SK-N-SH treated with all-trans-retinoic acid at 6 μM for 48 hours (cell line): ENCODE measurements around the gene WWC1.

Experiments
- ATAC-seq: fragments of 200-7000 bp; cut with Tn5 transposase; 3 replicates; pipeline ENCODE4 v1.9.1; 2020; ENCODE audit warnings: mild to moderate bottlenecking, moderate library complexity
- ARNTL ChIP-seq: fragments of 450-650 bp; formaldehyde crosslinking; IDR thresholded peaks from 2 replicates; pipeline ENCODE4 v1.5.0; 2020; ENCODE audit warnings: low read depth, mild to moderate bottlenecking, moderate library complexity, borderline replicate concordance
- BACH2 ChIP-seq: fragments of 250-450 bp; sonication (Bioruptor Pico); IDR thresholded peaks from 2 replicates; pipeline ENCODE4 v1.9.0; 2021; ENCODE audit warnings: mild to moderate bottlenecking, borderline replicate concordance
- CREB5 ChIP-seq: fragments of 250-450 bp; sonication (Bioruptor Pico); IDR thresholded peaks from 2 replicates; pipeline ENCODE4 v1.5.1; 2020; ENCODE audit warnings: low read depth, mild to moderate bottlenecking, moderate library complexity
- CSDC2 ChIP-seq: fragments of 250-450 bp; sonication (Bioruptor Pico); IDR thresholded peaks from 2 replicates; pipeline ENCODE4 v1.5.0; 2020; ENCODE audit warnings: mild to moderate bottlenecking, moderate library complexity
- CSRNP3 ChIP-seq: fragments of 250-450 bp; sonication (Bioruptor Pico); IDR thresholded peaks from 2 replicates; pipeline ENCODE4 v1.5.1; 2021; ENCODE audit warnings: mild to moderate bottlenecking, moderate library complexity
- ESRRG ChIP-seq: fragments of 250-450 bp; sonication (Bioruptor Pico); IDR thresholded peaks from 2 replicates; pipeline ENCODE4 v1.6.1; 2021; ENCODE audit warnings: mild to moderate bottlenecking
- GLIS3 ChIP-seq: fragments of 250-450 bp; sonication (Bioruptor Pico); IDR thresholded peaks from 2 replicates; pipeline ENCODE4 v1.5.0; 2020; ENCODE audit warnings: mild to moderate bottlenecking, moderate library complexity
- ISL1 ChIP-seq: fragments of 250-450 bp; sonication (Bioruptor Pico); IDR thresholded peaks from 2 replicates; pipeline ENCODE4 v2.1.2; 2022; ENCODE audit warnings: mild to moderate bottlenecking, moderate library complexity
- OSR1 ChIP-seq: fragments of 250-450 bp; sonication (Bioruptor Pico); IDR thresholded peaks from 2 replicates; pipeline ENCODE4 v1.8.0; 2022; ENCODE audit warnings: moderate library complexity, mild to moderate bottlenecking, inconsistent platforms
- PATZ1 ChIP-seq: fragments of 250-450 bp; sonication (Bioruptor Pico); IDR thresholded peaks from 2 replicates; pipeline ENCODE4 v1.8.0; 2020; ENCODE audit warnings: mild to moderate bottlenecking, moderate library complexity, borderline replicate concordance
- RARB ChIP-seq: fragments of 250-450 bp; sonication (Bioruptor Pico); IDR thresholded peaks from 2 replicates; pipeline ENCODE4 v1.8.0; 2021; ENCODE audit warnings: mild to moderate bottlenecking, moderate library complexity
- SNAI2 ChIP-seq: fragments of 250-450 bp; sonication (Bioruptor Pico); IDR thresholded peaks from 2 replicates; pipeline ENCODE4 v1.5.0; 2020; ENCODE audit warnings: mild to moderate bottlenecking, moderate library complexity
- TCF4 ChIP-seq: fragments of 250-450 bp; sonication (Bioruptor Pico); IDR thresholded peaks from 2 replicates; pipeline ENCODE4 v1.8.0; 2021; ENCODE audit warnings: mild to moderate bottlenecking, moderate library complexity, borderline replicate concordance
- TOX ChIP-seq: fragments of 250-450 bp; sonication (Bioruptor Pico); IDR thresholded peaks from 2 replicates; pipeline ENCODE4 v1.8.0; 2021; ENCODE audit warnings: mild to moderate bottlenecking, moderate library complexity, borderline replicate concordance
- ZC3H10 ChIP-seq: fragments of 250-450 bp; sonication (Bioruptor Pico); IDR thresholded peaks from 2 replicates; pipeline ENCODE4 v1.5.1; 2021; ENCODE audit warnings: mild to moderate bottlenecking, moderate library complexity
- ZFP3 ChIP-seq: fragments of 250-450 bp; sonication (Bioruptor Pico); IDR thresholded peaks from 2 replicates; pipeline ENCODE4 v1.5.0; 2020; ENCODE audit warnings: mild to moderate bottlenecking, moderate library complexity
- ZFP30 ChIP-seq: fragments of 450-650 bp; formaldehyde crosslinking; IDR thresholded peaks from 2 replicates; pipeline ENCODE4 v1.5.0; 2022; ENCODE audit warnings: mild to moderate bottlenecking, moderate library complexity
- ZNF565 ChIP-seq: fragments of 450-650 bp; formaldehyde crosslinking; conservative IDR thresholded peaks from 2 replicates; pipeline ENCODE4 v1.5.0; 2020; ENCODE audit warnings: low read depth, mild to moderate bottlenecking, moderate library complexity

The WWC1 gene

GRCh38 chr5:168409591-168410458 lies 118.4 kb downstream of the WWC1 start:
- ATAC-seq = peak; percentile 72
- TF ChIP-seq TCF4 (CRISPR knock-in tag) (no peak), GLIS3 (0 out of 2 replicates have a peak, but pooled peaks have one; percentile 24), ISL1 (CRISPR knock-in tag) (peak; percentile 71)

- peak; percentile 39 for ATAC-seq
- TF ChIP-seq ESRRG (CRISPR knock-in tag) = no peak
- TF ChIP-seq PATZ1 (CRISPR knock-in tag) = no peak
- TF ChIP-seq SNAI2 (CRISPR knock-in tag) = no peak
- TF ChIP-seq TOX (CRISPR knock-in tag) = no peak
- TF ChIP-seq BACH2 (CRISPR knock-in tag) = no peak
- no peak for TF ChIP-seq RARB (CRISPR knock-in tag)
- no peak for TF ChIP-seq ZNF565 (CRISPR knock-in tag)
- TF ChIP-seq ISL1 (CRISPR knock-in tag) = no peak
- TF ChIP-seq ZFP30 (CRISPR knock-in tag) = no peak
- no peak for TF ChIP-seq CSDC2 (CRISPR knock-in tag)
- no peak for TF ChIP-seq CREB5 (CRISPR knock-in tag)
- no peak for TF ChIP-seq OSR1 (CRISPR knock-in tag)
- TF ChIP-seq, all 23 proteins: peak for 0
These were observed 120.4 kb downstream of the WWC1 start for GRCh38 chr5:168411871-168412270.

- no peak for TF ChIP-seq CREB5 (CRISPR knock-in tag)
- no peak for TF ChIP-seq ARNTL (CRISPR knock-in tag)
- no peak for TF ChIP-seq OSR1 (CRISPR knock-in tag)
- TF ChIP-seq ZFP30 (CRISPR knock-in tag) = no peak
- no peak for TF ChIP-seq PATZ1 (CRISPR knock-in tag)
- TF ChIP-seq ISL1 (CRISPR knock-in tag) = no peak
- no peak for TF ChIP-seq BACH2 (CRISPR knock-in tag)
- TF ChIP-seq TCF4 (CRISPR knock-in tag) = no peak
- TF ChIP-seq GLIS3 = no peak
- no peak for TF ChIP-seq CSRNP3 (CRISPR knock-in tag)
- no peak for TF ChIP-seq ESRRG (CRISPR knock-in tag)
- no peak for ATAC-seq
These were observed 121.6 kb downstream of the WWC1 start for GRCh38 chr5:168413062-168413461.

GRCh38 chr5:168413596-168413995 lies 122.2 kb downstream of the WWC1 start:
- no peak for ATAC-seq
- TF ChIP-seq ZC3H10 (CRISPR knock-in tag) = no peak
- no peak for TF ChIP-seq CREB5 (CRISPR knock-in tag)
- no peak for TF ChIP-seq ESRRG (CRISPR knock-in tag)
- no peak for TF ChIP-seq CSDC2 (CRISPR knock-in tag)
- no peak for TF ChIP-seq ZFP30 (CRISPR knock-in tag)
- no peak for TF ChIP-seq OSR1 (CRISPR knock-in tag)
- no peak for TF ChIP-seq SNAI2 (CRISPR knock-in tag)
- no peak for TF ChIP-seq BACH2 (CRISPR knock-in tag)
- no peak for TF ChIP-seq TOX (CRISPR knock-in tag)
- TF ChIP-seq GLIS3 = no peak
- TF ChIP-seq ISL1 (CRISPR knock-in tag) = no peak
- TF ChIP-seq ZNF565 (CRISPR knock-in tag) = no peak
- TF ChIP-seq PATZ1 (CRISPR knock-in tag) = no peak
- no peak for TF ChIP-seq CSRNP3 (CRISPR knock-in tag)
- no peak for TF ChIP-seq ZFP3
